GM19395 (cell line): ENCODE results near the gene UCN2.

ENCODE experiments used
- ATAC-seq: cut with Tn5 transposase; IDR thresholded peaks from one replicate; pipeline ENCODE4 v1.9.1; 2021; ENCODE audit warnings: mild to moderate bottlenecking, moderate library complexity; ENCODE audit not compliant: unreplicated experiment

UCN2 gene

DNA sequence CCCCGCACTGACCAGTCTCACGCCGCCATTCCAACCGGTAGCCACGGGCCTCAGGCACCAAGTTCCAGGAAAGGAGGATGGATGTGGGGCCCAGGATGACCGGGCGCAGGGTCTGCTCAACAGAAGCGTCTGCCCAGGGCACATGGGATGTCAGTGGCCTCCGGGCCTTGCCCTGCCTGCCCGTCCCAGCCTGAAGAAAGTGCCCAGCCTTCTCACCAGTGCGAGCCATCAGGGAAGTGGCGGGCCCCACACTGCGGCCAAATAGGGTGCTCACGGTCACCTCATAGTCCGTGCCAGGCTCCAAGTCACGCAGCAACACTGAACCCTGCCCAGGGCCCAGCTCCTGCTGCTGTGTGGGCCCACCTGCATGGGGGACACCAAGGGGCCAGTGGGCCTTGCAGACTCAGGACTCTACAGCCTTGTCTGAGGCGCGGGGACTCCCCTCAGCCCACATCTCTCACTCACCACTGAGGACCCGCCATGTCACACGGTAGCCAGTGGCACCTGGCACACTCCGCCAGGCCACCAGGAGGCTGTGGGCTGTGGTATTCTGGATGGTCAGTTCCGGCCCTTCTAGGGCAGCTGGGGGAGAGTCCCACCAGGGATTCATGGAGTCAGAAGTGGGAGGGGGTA, 28.4 kb upstream of the UCN2 start:
- ATAC-seq = no peak

DNA sequence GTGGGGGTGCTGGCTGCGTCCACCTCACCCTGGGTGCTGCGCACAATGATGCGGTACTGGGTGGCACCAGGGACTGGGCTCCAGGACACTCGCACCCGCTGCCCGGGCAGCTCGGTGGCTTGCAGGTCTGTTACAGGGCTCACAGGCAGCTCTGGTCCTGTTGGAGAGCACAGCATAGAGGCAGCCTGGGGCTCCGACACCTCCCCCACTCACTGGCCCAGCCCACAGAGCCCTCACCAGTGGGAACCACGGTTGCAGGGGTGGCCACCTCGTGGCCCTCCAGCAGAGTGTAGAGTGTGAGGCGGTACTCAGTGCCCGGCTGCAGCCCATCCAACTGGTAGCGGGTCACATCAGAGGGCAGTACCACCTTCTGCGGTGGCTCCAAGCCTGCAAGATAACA, 27.9 kb upstream of the UCN2 start:
- ATAC-seq = no peak

DNA sequence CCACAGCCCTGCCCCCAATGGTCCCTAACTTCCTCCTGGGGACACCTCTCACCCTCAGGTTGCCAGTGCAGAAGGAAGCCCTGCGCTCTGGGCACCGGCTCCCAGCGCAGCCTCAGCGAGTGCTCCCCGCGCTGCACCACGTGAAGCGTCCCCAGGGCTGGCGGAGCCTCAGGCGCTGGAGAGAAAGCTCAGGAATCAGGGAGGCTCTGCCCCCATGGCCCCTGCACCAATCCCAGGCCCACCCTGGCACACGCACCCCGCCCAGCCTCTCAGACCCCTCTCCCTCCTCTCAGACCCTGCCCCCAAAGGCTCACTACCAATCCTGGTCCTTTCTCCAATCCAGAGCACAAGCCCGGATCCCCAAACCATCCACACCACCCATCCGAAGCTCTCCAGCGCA, 24.6 kb upstream of the UCN2 start:
- no peak for ATAC-seq

DNA sequence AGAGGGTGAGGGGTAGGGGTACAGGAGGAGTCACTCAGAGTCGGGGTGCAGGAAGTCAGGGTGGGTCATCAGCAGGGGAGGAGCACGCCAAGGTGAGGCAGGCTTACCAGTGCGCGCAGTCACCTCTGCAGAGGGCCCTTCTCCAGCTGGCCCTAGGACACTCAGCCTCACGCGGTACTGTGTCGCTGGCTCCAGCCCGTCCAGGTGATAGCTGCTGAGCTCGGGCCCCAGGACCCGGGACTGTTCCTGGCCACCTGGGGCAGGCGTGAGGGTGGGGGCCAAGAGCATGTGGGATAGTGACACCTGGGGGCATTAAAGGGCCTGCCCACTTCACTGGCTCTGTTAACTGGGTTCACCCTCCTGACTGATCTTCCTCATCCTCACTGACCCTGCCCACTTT, 24.1 kb upstream of the UCN2 start:
- no peak for ATAC-seq

DNA sequence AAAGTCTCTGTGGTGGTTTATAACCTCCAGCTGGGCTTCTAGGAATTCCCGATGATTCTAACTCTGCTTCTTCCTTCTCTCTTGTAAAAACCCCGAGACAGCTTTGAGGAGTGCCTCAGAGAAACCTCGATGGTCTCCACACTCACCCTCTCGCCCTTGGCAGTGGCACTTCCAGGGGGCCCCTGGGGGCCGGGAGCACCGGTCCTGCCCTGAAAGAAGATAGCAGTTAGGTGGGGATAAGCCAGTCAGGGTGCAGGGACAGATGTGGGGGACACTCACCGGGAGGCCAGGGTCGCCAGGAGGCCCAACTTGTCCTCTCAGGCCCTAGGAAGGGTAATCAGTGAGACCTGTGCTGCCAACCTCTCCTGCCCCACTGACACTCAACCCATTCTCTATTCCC, 21.8 kb upstream of the UCN2 start:
- no peak for ATAC-seq

DNA sequence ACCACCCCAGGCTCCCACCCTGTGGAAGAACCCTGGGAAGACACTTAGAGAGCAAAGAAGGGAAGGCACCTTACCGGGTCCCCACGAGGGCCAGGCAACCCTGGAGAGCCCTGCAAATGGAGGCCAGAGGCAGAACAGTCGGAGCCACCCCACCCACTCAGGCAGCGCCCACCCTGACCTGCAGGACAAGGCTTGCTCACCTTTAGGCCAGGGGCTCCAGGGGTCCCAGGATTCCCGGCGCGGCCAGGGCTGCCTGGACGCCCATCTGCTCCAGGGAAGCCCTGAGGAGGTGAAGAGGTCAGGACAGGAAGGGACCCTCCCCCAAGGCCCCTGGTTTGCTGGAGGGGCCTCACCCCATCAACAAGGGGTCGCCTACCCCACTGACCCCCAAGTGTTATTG, 21.3 kb upstream of the UCN2 start:
- ATAC-seq = no peak

DNA sequence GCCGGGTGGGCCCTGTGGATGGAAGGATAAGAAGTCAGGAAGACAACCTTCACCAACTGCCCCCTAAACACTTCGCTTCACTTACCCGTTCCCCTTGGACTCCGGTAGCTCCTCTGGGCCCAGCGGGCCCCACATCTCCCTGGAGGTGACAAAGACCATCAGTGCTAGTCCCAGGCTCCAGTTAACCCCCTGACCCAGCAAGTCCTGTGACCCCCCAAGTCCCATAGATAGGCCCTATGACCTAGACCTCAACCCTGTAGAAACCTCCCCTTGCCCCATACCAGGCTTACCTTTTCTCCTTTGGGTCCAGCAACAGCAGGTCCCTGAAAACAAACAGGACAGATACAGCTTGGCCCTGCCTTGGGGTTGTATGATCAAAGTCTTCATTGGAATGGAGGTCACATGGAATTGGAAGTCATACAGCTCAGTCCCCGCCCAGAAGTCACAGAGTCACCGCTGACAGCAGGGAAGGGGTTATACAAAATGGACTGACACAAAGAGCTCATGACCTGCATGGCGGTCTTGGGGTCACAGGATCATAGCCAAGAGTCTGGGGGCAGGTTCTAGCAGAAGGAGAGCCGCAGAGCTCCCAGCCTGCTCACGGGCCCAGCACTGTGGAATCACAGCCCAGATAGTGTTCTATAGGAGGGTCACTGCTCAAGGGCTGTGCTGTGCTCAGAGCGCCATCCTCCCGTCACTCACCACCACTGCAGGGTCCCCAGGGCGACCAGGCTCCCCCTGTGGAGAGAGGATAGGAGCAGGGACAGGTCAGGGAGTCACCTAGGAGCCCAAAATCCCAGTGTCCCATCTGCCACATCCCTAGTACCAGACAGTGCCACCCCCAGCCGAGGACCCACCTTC, 18.3 kb upstream of the UCN2 start:
- no peak for ATAC-seq

DNA sequence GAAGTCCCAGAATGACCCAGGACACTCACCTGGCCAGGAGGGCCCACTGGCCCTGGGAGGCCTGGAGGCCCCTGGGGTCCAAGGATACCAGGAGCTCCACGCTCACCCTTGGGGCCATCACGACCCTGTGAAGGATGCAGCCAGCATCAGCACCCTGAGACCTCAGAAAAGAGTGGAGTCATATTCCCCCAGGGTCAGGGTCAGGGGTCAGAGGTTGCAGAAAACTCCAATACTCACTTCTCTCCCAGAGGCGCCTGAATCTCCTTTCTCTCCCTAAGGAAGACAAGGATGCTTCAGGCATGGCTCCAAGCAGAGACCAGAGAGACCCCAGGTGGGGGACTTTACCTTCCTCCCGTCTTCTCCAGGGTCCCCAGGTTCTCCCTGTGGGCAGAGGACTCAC, 13.1 kb upstream of the UCN2 start:
- ATAC-seq = no peak

DNA sequence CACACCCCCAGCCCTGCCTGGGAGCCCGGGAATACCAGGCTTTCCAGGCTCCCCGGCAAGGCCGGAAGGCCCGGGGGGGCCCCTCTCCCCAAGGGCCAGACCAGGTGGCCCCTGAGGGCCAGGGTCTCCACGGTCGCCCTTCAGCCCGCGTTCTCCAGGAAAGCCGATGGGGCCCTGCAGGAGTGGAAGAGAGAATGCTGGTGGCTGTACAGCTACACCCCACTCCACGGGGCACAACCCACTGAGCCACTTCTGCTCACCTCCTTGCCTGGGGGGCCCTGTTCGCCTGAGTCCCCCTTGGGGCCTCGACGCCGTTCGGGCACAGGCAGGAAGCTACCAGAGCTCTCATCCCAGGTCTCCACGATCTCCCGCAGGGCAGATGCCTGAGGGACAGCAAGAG, 11.8 kb upstream of the UCN2 start:
- no peak for ATAC-seq

DNA sequence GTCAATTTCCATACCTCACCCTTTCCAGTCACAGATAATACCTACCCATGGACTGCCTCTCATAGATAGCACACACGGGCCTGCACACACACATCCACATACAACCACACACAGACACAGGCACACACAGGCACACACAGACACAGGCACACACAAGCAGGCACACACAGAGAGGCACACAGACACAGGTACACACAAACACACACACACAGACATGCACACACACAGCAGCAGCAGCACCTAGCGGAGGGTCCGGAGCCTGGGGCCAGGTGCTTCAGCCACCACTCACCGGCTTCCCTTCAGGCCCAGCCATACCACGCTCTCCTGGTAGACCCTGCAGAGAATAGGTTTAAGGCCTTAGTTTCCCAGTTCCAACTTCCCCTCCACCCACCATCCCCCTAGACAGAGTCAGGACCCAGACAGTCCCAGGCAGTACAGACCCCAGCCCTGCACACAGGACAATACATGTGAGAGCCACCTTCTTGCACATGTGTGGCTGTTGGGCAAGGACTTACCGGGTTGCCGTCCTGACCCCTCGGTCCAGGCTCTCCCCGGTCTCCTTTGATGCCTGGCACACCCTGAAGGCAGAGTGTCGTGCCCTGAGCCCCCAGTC, 10.5 kb upstream of the UCN2 start:
- ATAC-seq = no peak

DNA sequence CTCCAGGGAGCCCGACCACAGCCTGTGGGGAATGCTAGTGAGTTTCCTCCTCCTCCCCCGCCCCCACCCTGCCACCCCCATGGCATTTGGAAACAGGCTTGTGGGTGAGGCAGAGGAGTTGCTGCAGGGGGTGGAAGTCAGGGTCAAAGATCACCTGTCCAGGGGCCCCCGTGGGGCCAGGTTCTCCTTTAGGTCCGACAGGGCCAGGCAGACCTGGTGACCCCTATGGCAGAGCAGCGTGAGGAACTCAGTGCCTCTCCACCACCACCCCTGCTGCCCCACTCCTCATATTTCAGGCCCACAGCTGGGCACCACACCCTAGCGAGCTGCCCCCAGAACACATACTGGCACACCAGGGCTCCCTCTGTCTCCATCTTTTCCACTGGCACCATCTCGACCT, 8.9 kb upstream of the UCN2 start:
- ATAC-seq = no peak

DNA sequence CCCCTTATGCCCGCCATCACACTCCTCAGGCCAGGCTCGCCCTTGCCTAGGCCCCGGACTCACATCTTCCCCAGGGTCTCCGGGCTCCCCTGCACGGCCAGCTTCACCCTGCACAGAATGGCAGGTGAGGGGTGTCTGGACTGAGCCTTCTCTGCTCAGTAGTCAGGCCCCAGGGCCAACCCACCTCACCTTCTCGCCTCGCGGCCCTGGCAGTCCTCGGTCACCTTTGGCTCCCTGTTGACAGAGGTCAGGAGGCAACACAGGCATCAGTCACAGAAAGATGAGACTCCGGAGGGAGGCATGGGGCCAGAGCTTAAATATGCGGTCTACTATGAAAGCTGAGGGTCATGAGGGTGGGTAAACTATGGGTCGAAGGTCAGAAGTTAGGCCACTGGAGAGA, 8.4 kb upstream of the UCN2 start:
- no peak for ATAC-seq

DNA sequence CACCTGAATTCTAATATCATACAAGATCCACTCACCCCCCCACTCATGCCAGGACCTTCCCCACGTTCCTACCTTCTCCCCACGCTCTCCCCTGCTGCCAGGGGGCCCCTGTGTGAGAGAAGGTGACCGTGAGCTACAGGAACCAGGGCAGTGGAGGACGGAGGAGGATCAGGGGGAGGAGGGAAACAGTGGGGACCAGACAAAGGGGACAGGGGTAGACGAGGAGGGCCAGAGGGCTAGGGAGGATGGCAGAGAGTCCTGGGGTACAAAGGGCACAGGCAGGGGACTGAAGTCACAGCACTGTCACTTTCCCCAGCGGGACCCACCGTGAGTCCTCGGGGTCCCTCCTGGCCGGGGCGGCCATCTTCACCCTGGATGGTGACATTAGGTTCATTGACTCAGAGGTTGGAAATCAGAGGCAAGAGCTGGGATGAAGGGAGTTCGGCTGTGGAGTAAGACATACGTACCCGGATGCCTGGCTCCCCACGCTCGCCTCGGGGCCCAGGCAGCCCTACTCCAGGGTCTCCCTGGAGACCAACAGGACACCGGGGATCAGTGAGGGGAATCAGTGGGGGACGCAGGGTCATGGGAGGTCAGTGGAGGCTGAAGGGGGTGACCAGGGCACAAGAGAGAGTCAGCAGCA, 6.3 kb upstream of the UCN2 start:
- ATAC-seq = no peak

DNA sequence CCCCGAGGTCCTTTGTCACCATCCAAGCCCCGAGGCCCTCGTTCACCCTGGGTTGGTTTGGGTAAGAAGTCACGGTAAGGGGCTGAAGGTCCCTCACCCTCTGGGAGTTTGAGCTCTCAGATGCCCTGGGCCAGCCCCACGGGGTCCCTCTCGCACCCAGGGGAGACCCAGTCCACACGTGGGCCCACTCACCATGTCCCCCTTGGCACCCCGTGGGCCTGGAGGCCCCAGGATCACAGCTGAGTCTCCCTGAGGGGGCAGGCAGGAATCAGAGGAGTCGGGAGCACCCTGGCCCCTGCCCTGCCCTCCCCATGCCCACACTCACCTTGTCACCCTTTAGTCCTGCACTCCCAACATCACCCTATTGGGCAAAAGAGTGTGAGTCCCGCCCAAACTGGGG, 5.8 kb upstream of the UCN2 start:
- no peak for ATAC-seq

DNA sequence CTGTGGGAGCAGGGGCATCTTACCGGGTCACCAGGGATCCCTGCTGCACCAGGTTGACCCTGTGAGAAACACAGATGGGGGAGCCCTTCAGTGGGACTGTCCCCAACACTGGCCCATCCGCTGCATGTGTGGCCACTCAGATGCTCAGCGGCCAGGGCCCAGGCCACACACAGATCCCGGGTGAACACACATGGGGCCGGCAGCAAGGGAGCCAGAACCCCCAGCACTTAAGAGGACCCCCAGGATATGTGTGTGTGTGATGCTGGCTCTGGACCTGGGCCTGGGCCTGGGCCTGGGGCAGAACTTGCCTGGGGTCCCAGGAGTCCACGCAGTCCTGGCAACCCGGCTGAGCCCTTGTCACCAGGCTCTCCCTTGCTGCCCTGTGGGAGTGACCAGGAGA, 4.9 kb upstream of the UCN2 start:
- ATAC-seq = no peak

DNA sequence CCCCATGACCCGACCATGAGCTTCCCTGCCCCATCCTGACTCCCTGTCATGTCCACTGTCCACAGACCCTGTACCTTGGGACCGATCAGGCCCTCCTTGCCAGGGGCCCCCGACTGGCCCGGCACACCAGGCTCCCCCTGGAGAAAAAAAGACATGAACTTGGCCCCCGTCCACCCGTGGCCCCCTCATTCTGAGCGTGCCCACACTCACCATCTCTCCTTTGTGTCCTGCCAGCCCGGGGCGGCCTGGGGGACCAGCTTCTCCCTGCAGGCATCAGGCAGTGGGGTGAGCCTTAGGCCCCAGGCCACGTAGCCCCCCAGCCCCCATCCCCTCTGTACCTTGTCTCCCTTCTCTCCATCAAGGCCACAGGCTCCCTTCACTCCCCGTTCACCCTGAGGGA, 3.9 kb upstream of the UCN2 start:
- ATAC-seq = no peak

DNA sequence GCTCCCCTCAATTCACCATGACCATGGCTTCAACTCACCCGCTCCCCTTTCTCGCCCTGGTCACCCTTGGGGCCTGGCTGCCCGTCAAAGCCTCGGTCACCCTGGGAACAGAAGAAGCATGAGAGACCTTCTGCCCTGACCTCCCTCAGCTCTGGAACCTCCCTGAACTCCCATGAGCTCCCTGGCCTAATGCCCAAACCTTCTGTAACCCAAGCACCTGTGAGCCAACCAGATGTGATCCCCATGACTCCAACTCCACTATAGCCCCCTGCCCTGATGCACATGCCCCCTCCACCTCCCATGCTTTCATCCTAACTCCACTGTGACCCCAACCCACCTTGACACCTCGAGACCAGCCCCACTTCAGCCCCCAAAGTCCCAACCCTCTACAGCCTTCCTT, 3.5 kb upstream of the UCN2 start:
- ATAC-seq = no peak

DNA sequence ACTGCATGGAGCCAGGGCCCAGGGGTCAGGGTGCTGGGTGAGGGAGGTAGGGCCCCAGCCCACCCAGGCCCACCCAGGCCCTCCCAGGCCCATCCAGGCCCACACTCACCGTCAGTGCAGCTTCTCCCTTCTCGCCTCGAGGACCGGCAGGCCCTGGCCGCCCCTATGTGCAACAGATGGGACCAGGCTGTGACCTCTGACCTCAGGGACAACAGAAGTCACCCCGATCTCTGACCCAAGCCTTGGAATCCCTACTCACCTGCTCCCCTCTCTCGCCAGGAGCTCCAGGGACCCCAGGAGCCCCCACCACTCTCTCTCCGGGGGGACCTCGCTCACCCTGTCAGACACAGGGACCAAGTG, 2.8 kb upstream of the UCN2 start:
- ATAC-seq = no peak

DNA sequence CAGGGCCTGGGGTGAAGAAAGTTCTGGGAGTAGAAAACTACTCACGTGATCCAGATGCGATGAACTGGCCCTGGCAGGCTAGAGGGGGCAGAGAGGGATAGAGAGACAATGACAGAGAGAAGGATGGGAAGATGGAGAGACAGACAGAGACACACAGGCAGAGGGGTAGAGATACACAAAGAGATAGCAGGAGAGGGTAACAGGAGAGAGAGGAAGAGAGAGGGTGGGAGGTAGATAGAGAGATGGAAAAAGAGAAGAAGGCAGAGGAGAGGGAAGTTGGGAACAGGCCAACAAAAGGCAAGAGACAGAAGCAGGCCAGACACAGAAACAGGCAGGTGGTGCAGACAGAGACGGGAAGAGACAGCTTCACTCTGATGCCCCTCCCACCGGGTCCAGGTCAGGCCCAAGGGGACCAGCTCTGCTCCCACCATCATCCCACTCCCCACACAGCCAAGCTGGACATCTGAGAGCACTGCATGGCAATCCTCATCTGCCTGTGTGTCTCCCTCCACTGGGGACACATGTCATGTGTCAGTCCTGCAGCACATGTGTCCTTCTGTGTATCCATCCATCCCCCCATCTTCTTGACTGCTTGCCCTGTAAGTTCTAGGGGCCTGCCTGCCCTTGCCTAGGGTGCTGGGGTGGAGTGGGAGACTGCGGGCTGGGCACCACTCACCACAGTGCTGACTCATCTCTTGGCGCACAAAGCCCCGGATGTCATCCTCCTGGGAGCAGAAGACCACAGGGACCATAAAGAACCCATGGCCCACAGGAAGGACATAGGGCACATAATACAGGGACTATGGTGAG, 2.2 kb upstream of the UCN2 start:
- no peak for ATAC-seq

DNA sequence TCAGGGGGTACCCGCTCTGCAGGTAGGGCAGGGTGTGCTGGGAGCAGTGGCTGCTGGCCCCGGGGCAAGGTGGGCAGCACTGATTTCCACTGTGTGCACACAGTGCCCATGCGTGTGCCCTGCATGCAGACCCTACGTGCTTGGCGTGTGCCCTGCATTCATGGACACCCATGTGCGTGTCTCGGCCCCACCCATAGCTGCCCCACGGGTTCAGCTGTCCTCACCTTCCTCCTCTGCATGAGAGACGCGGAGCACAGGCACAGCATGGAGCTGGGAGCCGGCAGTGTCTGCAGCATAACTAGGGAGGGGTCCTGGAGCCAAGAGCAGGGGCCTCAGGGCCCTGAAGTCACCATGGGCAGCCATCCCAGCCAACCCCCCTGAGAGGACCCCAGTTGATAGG, 1.6 kb upstream of the UCN2 start:
- no peak for ATAC-seq

DNA sequence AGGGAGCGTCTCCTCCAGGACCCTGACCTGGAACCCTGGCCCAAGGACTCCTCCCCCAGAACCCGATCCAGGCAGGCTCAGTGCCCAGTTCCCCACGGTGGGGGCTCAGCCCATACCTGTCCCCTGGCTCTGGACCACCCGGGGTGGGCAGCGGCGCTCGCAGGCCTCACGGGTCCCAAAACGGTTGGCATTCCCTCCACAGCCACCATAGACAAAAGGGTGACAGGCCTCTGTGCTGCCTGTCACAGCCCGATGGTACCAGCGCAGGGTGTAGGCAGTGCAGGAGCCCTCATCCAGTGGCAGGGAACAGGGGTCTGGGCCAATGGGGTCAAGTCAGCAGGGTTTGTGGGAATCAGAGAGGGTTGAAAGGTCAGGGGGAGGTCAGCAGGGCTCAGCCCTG, 1.1 kb upstream of the UCN2 start:
- ATAC-seq = no peak
